HCT116 (cell line): ENCODE measurements around the gene STC2. TPM values are rescaled to one million over a fixed set of nuclear protein-coding genes. Genes with fewer than 3 reads are reported as not detected.
A peak's percentile ranks its signal among the peaks of the same experiment; 100 is the strongest.

Source experiments
- ATAC-seq: fragments of 200-7000 bp; cut with Tn5 transposase; 2 replicates; pipeline ENCODE4 v1.9.1; 2020; ENCODE audit warnings: mild to moderate bottlenecking, moderate library complexity
- BruUV-seq: library from RNA; stranded (reverse); fragments of 400-500 nt; replicated peaks from 2 replicates; lab custom pipeline; 2021; lab: Mats Ljungman, UMichigan
- CTCF ChIA-PET: fragments of 300-600 bp; sonication (Branson Sonifier 250); formaldehyde crosslinking; loops from one replicate; lab custom pipeline; 2021; ENCODE audit warnings: antibody characterized with exemption; lab: Charles Lee
- POLR2A ChIA-PET: fragments of 300-600, 350-600 bp; sonication (Branson Sonifier 250); formaldehyde crosslinking; loops from one replicate; lab custom pipeline; 2021; ENCODE audit warnings: antibody characterized with exemption; lab: Charles Lee
- RAD21 ChIA-PET, 2 experiments: fragments of 300-600 bp; sonication (Branson Sonifier 250); formaldehyde crosslinking; loops; one replicate each; lab custom pipeline; 2023; ENCODE audit warnings: low total read pairs in 2 of 2; ENCODE audit not compliant: uncharacterized antibody in 2 of 2, unreplicated experiment in 2 of 2, low non-redundant PET in 1 of 2; lab: Charles Lee
- DNase-seq: peaks from one replicate; pipeline ENCODE4 v3.0.0-alpha.2; 2010; ENCODE audit warnings: low read depth, low spot score
- H2AFZ ChIP-seq: fragments of 200-600 bp; shearing (Covaris generic), sonication (generic); 2 replicates; pipeline ENCODE4 v1.6.1; 2017; ENCODE audit warnings: low read depth, mixed run types, mixed read lengths, antibody characterized with exemption, low read length; ENCODE audit not compliant: poor library complexity, severe bottlenecking
- H3K27ac ChIP-seq: 2 replicates; pipeline ENCODE4 v1.5.1; 2012; ENCODE audit warnings: low read depth, low read length
- H3K27me3 ChIP-seq: fragments of 200-600 bp; sonication (generic); 2 replicates; pipeline ENCODE4 v1.6.1; 2016; ENCODE audit warnings: mixed run types, low read length, mixed read lengths; ENCODE audit not compliant: insufficient read depth
- H3K36me3 ChIP-seq, 2 experiments: fragments of 200-500 bp in 1 of 2; fragments of 200-600 bp in 1 of 2; sonication (Bioruptor generic) in 1 of 2; sonication (generic) in 1 of 2; 2 replicates each; pipeline versions ENCODE4 v1.5.1 to v1.6.1; 2014 to 2016; ENCODE audit warnings: low read length in 2 of 2, inconsistent platforms in 1 of 2, mixed read lengths in 1 of 2, mixed run types in 1 of 2; ENCODE audit not compliant: insufficient read depth in 2 of 2, control insufficient read depth in 1 of 2
- H3K4me1 ChIP-seq, 2 experiments: fragments of 200-600 bp in 1 of 2; sonication (generic) in 1 of 2; 2 replicates each; pipeline versions ENCODE4 v1.5.1 to v1.6.1; 2012 to 2017; ENCODE audit warnings: low read length in 2 of 2, inconsistent platforms in 1 of 2, mild to moderate bottlenecking in 1 of 2, mixed read lengths in 1 of 2, mixed run types in 1 of 2, moderate library complexity in 1 of 2; ENCODE audit not compliant: insufficient read depth in 2 of 2, control insufficient read depth in 1 of 2
- H3K4me2 ChIP-seq: fragments of 200-600 bp; sonication (generic); 2 replicates; pipeline ENCODE4 v1.6.1; 2017; ENCODE audit warnings: mixed run types, low read length, mixed read lengths
- H3K4me3 ChIP-seq, 2 experiments: fragments of 200-600 bp in 1 of 2; sonication (generic) in 1 of 2; replicated peaks in 1 of 2; 2 replicates each; pipeline ENCODE4 v1.5.1; 2011 to 2016; ENCODE audit warnings: low read length in 2 of 2, control low read depth in 1 of 2, low read depth in 1 of 2, mild to moderate bottlenecking in 1 of 2, mixed read lengths in 1 of 2, mixed run types in 1 of 2
- H3K79me2 ChIP-seq: fragments of 200-600 bp; sonication (generic); 2 replicates; pipeline ENCODE4 v1.6.1; 2017; ENCODE audit warnings: mild to moderate bottlenecking, mixed run types, low read length, moderate library complexity, mixed read lengths; ENCODE audit not compliant: insufficient read depth
- H3K9ac ChIP-seq: fragments of 200-600 bp; sonication (generic); 2 replicates; pipeline ENCODE4 v1.6.1; 2016; ENCODE audit warnings: low read length, mixed read lengths
- H3K9me2 ChIP-seq: fragments of 200-600 bp; sonication (generic), shearing (Covaris generic); 2 replicates; pipeline ENCODE4 v1.6.1; 2017; ENCODE audit warnings: mixed run types, mild to moderate bottlenecking, moderate library complexity; ENCODE audit not compliant: insufficient read depth
- H3K9me3 ChIP-seq, 2 experiments: fragments of 200-500 bp in 1 of 2; fragments of 200-600 bp in 1 of 2; sonication (Bioruptor generic) in 1 of 2; sonication (generic) in 1 of 2; 2 replicates each; pipeline ENCODE4 v1.6.1; 2014 to 2017; ENCODE audit warnings: low read length in 2 of 2, mixed read lengths in 2 of 2, inconsistent platforms in 1 of 2, low read depth in 1 of 2, mild to moderate bottlenecking in 1 of 2, mixed run types in 1 of 2, moderate library complexity in 1 of 2; ENCODE audit not compliant: control insufficient read depth in 1 of 2, insufficient read depth in 1 of 2
- H4K20me1 ChIP-seq: fragments of 200-600 bp; sonication (generic), shearing (Covaris generic); 2 replicates; pipeline ENCODE4 v1.6.1; 2017; ENCODE audit warnings: mixed run types, mild to moderate bottlenecking, moderate library complexity; ENCODE audit not compliant: insufficient read depth
- ZFX ChIP-seq: fragments of 450-650 bp; IDR thresholded peaks from 2 replicates; pipeline ENCODE4 v1.6.1; 2017
- intact Hi-C: fragments of 100-400 bp; cut with micrococcal nuclease; formaldehyde crosslinking; loops from 2 replicates; pipeline ENCODE4 v1.10.0; 2022
- total RNA-seq: library from RNA; stranded (reverse); gene quantifications from one replicate; pipeline ENCODE4 v1.2.1, GENCODE V29; 2021; ENCODE audit not compliant: unreplicated experiment
- TF ChIP-seq, protein P1 (sequence below): IDR thresholded peaks from 2 replicates; pipeline ENCODE4 v1.6.1; 2011; ENCODE audit warnings: mild to moderate bottlenecking, low read length, moderate library complexity; ENCODE audit not compliant: insufficient replicate concordance; ENCODE audit errors: extremely low read depth
- TF ChIP-seq, protein P2 (sequence below): IDR thresholded peaks from 2 replicates; pipeline ENCODE4 v1.6.1; 2012; ENCODE audit warnings: low read depth

STC2 gene
- total RNA-seq, 1 experiment from 2014 or later: 97.3 TPM

DNA sequence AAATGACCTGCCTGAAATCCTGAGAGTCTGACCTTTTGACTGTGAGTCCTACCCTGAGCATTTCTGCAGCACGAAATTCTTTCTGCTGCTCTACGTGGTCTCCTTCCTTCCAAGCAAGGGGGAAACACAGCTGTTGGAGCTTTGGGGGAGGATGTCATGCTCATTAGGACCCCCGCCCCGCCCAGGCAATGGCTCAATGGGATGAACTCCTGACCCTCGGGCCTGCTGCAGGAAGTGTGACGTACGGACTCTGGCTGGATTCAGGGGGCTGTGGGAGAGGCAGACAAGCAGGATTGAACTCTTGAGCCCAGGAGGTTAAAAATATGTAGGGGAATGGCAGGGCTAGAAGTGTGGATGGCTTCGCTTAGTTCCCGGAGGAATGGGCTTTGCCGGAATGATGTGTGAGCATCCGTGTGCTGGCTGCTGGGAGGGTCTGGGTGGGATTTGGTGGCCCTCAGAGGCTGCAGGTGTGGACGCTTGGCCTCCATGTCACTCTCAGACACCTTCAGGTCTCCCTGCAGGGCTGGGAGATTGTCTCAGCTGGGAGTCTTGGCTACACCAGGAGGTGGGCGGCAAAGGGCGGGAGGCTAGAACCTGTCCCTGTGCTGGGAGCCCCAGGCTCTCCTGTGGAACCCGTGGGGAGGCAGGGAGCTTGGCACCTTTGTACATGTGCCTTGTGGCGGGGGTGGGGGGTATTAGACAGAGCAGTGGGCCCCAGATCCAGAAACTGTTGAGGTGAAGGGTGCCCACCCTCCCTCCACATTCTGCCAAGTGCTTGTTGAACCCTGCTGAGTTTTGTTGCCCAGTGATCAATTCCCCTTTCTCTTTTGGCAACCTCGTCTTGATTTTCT is 26.3 kb downstream of the STC2 start:
- Histone ChIP-seq H3K27me3 (no peaks in the 10 kb centered on the region), H3K27ac (peak overlapping the region; percentile 35; the same call in 1 of the 2 replicates), H3K9me2 (no peaks in the 10 kb centered on the region), H3K4me2 (peak overlapping the region; percentile 71), H3K9me3 (no peaks in the 10 kb centered on the region), H3K79me2 (no peaks in the 10 kb centered on the region), H3K4me3 (peak overlapping the region; percentile 4 to 31; a peak in 1 of 4 replicates), H2AFZ (peak overlapping the region; percentile 46), H3K4me1 (peaks cover 29 to 37% of the 10 kb centered on the region in 2 experiments), H4K20me1 (no peaks in the 10 kb centered on the region), H3K9ac (peak overlapping the region; percentile 40), H3K36me3 (no peaks in the 10 kb centered on the region)
- ChIA-PET CTCF (interaction anchor here (0.8 to 2.0 kb wide), 4 partner anchors 8 to 271 kb away, joined by 4 to 6 read pairs (median 5); no protein-coding TSS in a partner anchor), POLR2A (interaction anchor here (1.2 to 1.5 kb wide), 2 partner anchors 26 to 28 kb away, joined by 6 to 9 read pairs; partner anchors contain the start of gene STC2), RAD21 (no interaction called here)
- no peak for DNase-seq
- peak; percentile 67 for ATAC-seq
- intact Hi-C loops: no loop called here
- no peak for TF ChIP-seq ZFX
- TF ChIP-seq, protein P1, sequence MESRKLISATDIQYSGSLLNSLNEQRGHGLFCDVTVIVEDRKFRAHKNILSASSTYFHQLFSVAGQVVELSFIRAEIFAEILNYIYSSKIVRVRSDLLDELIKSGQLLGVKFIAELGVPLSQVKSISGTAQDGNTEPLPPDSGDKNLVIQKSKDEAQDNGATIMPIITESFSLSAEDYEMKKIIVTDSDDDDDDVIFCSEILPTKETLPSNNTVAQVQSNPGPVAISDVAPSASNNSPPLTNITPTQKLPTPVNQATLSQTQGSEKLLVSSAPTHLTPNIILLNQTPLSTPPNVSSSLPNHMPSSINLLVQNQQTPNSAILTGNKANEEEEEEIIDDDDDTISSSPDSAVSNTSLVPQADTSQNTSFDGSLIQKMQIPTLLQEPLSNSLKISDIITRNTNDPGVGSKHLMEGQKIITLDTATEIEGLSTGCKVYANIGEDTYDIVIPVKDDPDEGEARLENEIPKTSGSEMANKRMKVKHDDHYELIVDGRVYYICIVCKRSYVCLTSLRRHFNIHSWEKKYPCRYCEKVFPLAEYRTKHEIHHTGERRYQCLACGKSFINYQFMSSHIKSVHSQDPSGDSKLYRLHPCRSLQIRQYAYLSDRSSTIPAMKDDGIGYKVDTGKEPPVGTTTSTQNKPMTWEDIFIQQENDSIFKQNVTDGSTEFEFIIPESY: no peak
- TF ChIP-seq, protein P2, sequence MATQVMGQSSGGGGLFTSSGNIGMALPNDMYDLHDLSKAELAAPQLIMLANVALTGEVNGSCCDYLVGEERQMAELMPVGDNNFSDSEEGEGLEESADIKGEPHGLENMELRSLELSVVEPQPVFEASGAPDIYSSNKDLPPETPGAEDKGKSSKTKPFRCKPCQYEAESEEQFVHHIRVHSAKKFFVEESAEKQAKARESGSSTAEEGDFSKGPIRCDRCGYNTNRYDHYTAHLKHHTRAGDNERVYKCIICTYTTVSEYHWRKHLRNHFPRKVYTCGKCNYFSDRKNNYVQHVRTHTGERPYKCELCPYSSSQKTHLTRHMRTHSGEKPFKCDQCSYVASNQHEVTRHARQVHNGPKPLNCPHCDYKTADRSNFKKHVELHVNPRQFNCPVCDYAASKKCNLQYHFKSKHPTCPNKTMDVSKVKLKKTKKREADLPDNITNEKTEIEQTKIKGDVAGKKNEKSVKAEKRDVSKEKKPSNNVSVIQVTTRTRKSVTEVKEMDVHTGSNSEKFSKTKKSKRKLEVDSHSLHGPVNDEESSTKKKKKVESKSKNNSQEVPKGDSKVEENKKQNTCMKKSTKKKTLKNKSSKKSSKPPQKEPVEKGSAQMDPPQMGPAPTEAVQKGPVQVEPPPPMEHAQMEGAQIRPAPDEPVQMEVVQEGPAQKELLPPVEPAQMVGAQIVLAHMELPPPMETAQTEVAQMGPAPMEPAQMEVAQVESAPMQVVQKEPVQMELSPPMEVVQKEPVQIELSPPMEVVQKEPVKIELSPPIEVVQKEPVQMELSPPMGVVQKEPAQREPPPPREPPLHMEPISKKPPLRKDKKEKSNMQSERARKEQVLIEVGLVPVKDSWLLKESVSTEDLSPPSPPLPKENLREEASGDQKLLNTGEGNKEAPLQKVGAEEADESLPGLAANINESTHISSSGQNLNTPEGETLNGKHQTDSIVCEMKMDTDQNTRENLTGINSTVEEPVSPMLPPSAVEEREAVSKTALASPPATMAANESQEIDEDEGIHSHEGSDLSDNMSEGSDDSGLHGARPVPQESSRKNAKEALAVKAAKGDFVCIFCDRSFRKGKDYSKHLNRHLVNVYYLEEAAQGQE: no peak
- BruUV-seq: no TSS peak
